PC-9 (cell line): ENCODE data around the gene RNF187.

Source experiments
- CTCF ChIP-seq: fragments of 200-600 bp; sonication (generic); conservative IDR thresholded peaks from 2 replicates; pipeline ENCODE4 v1.6.1; 2017; ENCODE audit warnings: mixed run types, antibody characterized with exemption, mild to moderate bottlenecking, moderate library complexity
- EZH2 ChIP-seq: fragments of 200-600 bp; sonication (generic); IDR thresholded peaks from 2 replicates; pipeline ENCODE4 v1.8.0; 2017; ENCODE audit warnings: antibody characterized with exemption, low read depth

- TF ChIP-seq CTCF (no peak), EZH2 (no peak)
These were observed 1.9 kb downstream of the RNF187 start for GRCh38 chr1:228488818-228489674.
